GM12865 (cell line): ENCODE results near the gene VPS13C.

Source experiments
- DNase-seq: peaks from one replicate; pipeline ENCODE4 v3.0.0; 2010; ENCODE audit warnings: low read depth
- H3K4me3 ChIP-seq: 2 replicates; pipeline ENCODE4 v1.5.1; 2011; ENCODE audit warnings: mild to moderate bottlenecking, low read depth, low read length, control low read depth
- TF ChIP-seq, protein P1 (sequence below): IDR thresholded peaks from 2 replicates; pipeline ENCODE4 v1.5.1; 2011; ENCODE audit warnings: low read length, control low read depth, low read depth, inconsistent platforms; ENCODE audit not compliant: insufficient read depth; ENCODE audit errors: missing control alignments

Gene VPS13C

GRCh38 chr15:61829514-61829889, 230.7 kb downstream of the VPS13C start:
- TF ChIP-seq, protein P1, sequence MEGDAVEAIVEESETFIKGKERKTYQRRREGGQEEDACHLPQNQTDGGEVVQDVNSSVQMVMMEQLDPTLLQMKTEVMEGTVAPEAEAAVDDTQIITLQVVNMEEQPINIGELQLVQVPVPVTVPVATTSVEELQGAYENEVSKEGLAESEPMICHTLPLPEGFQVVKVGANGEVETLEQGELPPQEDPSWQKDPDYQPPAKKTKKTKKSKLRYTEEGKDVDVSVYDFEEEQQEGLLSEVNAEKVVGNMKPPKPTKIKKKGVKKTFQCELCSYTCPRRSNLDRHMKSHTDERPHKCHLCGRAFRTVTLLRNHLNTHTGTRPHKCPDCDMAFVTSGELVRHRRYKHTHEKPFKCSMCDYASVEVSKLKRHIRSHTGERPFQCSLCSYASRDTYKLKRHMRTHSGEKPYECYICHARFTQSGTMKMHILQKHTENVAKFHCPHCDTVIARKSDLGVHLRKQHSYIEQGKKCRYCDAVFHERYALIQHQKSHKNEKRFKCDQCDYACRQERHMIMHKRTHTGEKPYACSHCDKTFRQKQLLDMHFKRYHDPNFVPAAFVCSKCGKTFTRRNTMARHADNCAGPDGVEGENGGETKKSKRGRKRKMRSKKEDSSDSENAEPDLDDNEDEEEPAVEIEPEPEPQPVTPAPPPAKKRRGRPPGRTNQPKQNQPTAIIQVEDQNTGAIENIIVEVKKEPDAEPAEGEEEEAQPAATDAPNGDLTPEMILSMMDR = no peak
- no peak for DNase-seq
- no peak overlapping the region for H3K4me3 ChIP-seq

DNA sequence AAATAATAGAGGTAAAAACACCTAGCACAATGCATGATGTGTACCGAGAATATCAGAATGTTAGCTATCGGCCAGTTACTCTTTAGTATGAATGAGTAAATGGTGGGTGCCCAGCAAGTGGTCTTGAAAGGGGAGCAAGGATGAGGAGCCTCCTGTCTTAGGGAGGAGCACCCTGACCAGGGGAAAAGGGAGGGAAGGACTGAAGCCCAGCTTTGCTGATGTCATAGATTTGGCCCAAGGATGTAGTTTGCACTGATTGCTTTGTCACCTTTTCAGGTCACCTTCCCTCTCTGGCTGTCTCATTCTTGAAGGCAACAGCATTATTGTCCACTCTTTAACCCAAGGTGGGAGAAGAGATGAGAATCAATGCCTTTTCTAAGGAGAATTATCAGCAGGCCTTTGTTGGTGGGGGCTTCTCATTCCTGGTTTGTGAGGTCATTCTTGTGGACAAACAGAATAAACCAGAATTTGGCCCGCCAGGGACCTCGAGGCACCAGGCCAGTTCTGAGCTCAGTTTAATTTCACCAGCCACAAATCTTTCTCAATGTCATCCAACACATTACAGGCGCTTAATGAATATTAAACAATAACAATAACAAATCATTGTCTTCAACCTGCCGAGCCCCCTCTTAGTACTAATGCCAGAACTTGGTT, 231.3 kb downstream of the VPS13C start:
- TF ChIP-seq, protein P1 = no peak
- no peak for DNase-seq

DNA sequence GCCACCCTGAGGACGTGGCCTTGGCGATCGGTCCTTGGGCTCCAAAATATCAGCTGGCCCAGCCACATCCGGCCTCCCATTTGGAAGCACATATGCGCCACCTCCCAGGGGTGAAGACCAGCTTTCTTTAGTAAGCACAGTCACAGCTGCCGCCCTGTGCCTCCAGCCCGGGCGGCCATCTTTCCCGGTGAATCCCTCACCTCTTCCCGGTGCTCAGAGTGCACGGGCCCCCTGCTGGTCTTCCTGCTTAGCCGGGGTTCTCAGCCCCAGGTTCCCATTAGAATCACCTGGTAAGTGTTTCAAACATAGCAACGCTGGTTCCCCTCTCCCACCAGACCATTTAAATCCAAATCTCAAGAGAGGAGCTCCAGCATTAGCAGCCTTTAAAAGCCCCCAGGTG, 232.2 kb downstream of the VPS13C start:
- TF ChIP-seq, protein P1 = no peak
- no peak overlapping the region for H3K4me3 ChIP-seq
- no peak for DNase-seq

More for the DNA sequence above, 231.3 kb downstream of the VPS13C start:
- no peak overlapping the region for H3K4me3 ChIP-seq

GRCh38 chr15:61827131-61827530, 233.1 kb downstream of the VPS13C start:
- no peak overlapping the region for H3K4me3 ChIP-seq
- DNase-seq = no peak
- TF ChIP-seq, protein P1 = no peak

- H3K4me3 ChIP-seq = no peak overlapping the region
- TF ChIP-seq, protein P1 = no peak
- no peak for DNase-seq
Measured at GRCh38 chr15:61824291-61824690, 236.0 kb downstream of the VPS13C start.

- no peak for DNase-seq
- H3K4me3 ChIP-seq = no peak overlapping the region
- TF ChIP-seq, protein P1 = no peak
Measured at GRCh38 chr15:61822511-61822910, 237.7 kb downstream of the VPS13C start.

DNA sequence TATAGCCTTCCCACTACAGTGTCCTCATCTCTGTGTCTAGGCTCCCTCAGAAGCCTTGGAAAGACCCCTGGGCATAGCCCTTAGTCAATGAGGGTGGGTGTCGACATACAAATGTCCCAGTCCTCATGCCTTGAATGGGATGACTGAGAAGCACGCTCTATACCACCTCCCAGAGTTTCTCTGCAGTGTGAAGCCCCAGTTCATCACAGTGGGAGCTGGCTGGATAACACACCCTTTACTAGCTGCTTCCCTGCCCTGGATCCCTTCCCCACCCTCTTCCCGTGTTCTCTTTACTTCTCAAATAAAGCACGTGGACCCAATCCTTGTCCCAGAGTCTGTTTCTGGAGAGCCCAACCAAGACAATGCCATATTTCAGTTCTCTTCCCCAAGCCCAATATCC, 239.3 kb downstream of the VPS13C start:
- no peak overlapping the region for H3K4me3 ChIP-seq
- no peak for DNase-seq
- TF ChIP-seq, protein P1 = no peak
